Measurements from ENCODE around the gene FBXW5. TPM values are rescaled to one million over a fixed set of nuclear protein-coding genes. Genes with fewer than 3 reads are reported as not detected.

Gene FBXW5
- total RNA-seq, 1 experiment from 2014 or later, result 70.5 TPM

GRCh38 chr9:136982232-136983051, 37.9 kb upstream of the FBXW5 start, which contains the start of gene LCNL1:
LCNL1 (plus strand) TSS chr9:136982993; CDS start chr9:136983587, 594 bp downstream.
- ChIA-PET CTCF (interaction anchor here (1.4 to 1.9 kb wide), 4 partner anchors 9 to 53 kb away, joined by 3 to 10 read pairs (median 8); partner anchors contain the start of gene PAXX), POLR2A (no interaction called here)
- H3K4me3 Mint-ChIP-seq, result no peak within 1 kb of the TSS
- no peak for ATAC-seq
- DNase-seq (ENCODE audit: low spot score), result no peak
- peaks cover 22% of the 10 kb centered on the region for H3K27me3 Mint-ChIP-seq (ENCODE audit: low read depth)
- no peaks in the 10 kb centered on the region for H3K36me3 Mint-ChIP-seq
- TF ChIP-seq, protein P1, sequence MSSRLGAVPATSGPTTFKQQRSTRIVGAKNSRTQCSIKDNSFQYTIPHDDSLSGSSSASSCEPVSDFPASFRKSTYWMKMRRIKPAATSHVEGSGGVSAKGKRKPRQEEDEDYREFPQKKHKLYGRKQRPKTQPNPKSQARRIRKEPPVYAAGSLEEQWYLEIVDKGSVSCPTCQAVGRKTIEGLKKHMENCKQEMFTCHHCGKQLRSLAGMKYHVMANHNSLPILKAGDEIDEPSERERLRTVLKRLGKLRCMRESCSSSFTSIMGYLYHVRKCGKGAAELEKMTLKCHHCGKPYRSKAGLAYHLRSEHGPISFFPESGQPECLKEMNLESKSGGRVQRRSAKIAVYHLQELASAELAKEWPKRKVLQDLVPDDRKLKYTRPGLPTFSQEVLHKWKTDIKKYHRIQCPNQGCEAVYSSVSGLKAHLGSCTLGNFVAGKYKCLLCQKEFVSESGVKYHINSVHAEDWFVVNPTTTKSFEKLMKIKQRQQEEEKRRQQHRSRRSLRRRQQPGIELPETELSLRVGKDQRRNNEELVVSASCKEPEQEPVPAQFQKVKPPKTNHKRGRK (CRISPR knock-in tag; IDR thresholded peaks at IDR 0.05; ENCODE audit: borderline replicate concordance), result no peak
- TF ChIP-seq ZNF532 (CRISPR knock-in tag; IDR thresholded peaks at IDR 0.05; ENCODE audit: borderline replicate concordance), result no peak
- TF ChIP-seq, protein P2, sequence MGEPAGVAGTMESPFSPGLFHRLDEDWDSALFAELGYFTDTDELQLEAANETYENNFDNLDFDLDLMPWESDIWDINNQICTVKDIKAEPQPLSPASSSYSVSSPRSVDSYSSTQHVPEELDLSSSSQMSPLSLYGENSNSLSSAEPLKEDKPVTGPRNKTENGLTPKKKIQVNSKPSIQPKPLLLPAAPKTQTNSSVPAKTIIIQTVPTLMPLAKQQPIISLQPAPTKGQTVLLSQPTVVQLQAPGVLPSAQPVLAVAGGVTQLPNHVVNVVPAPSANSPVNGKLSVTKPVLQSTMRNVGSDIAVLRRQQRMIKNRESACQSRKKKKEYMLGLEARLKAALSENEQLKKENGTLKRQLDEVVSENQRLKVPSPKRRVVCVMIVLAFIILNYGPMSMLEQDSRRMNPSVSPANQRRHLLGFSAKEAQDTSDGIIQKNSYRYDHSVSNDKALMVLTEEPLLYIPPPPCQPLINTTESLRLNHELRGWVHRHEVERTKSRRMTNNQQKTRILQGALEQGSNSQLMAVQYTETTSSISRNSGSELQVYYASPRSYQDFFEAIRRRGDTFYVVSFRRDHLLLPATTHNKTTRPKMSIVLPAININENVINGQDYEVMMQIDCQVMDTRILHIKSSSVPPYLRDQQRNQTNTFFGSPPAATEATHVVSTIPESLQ (CRISPR knock-in tag; IDR thresholded peaks at IDR 0.05), result no peak
- TF ChIP-seq ZNF317 (CRISPR knock-in tag; IDR thresholded peaks at IDR 0.05; ENCODE audit: borderline replicate concordance, low read depth), result no peak
- TF ChIP-seq RORB (CRISPR knock-in tag; IDR thresholded peaks at IDR 0.05), result no peak
- TF ChIP-seq USF1 (CRISPR knock-in tag; IDR thresholded peaks at IDR 0.05), result no peak
- TF ChIP-seq, protein P3, sequence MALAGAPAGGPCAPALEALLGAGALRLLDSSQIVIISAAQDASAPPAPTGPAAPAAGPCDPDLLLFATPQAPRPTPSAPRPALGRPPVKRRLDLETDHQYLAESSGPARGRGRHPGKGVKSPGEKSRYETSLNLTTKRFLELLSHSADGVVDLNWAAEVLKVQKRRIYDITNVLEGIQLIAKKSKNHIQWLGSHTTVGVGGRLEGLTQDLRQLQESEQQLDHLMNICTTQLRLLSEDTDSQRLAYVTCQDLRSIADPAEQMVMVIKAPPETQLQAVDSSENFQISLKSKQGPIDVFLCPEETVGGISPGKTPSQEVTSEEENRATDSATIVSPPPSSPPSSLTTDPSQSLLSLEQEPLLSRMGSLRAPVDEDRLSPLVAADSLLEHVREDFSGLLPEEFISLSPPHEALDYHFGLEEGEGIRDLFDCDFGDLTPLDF (CRISPR knock-in tag; IDR thresholded peaks at IDR 0.05), result no peak
- no peak for TF ChIP-seq NFATC4 (CRISPR knock-in tag; IDR thresholded peaks at IDR 0.05)
- no peak for TF ChIP-seq AR (CRISPR knock-in tag; IDR thresholded peaks at IDR 0.05)
- H3K4me1 Mint-ChIP-seq, result peaks cover 1% of the 10 kb centered on the region; the same call in 1 of the 2 replicates
- H3K27ac Mint-ChIP-seq, result peak within 1 kb of the TSS; percentile 4
- no peaks in the 10 kb centered on the region for H3K9me3 Mint-ChIP-seq

Data from WTC11 (cell line).